ENCODE measurements around the gene CDH23.

DNA sequence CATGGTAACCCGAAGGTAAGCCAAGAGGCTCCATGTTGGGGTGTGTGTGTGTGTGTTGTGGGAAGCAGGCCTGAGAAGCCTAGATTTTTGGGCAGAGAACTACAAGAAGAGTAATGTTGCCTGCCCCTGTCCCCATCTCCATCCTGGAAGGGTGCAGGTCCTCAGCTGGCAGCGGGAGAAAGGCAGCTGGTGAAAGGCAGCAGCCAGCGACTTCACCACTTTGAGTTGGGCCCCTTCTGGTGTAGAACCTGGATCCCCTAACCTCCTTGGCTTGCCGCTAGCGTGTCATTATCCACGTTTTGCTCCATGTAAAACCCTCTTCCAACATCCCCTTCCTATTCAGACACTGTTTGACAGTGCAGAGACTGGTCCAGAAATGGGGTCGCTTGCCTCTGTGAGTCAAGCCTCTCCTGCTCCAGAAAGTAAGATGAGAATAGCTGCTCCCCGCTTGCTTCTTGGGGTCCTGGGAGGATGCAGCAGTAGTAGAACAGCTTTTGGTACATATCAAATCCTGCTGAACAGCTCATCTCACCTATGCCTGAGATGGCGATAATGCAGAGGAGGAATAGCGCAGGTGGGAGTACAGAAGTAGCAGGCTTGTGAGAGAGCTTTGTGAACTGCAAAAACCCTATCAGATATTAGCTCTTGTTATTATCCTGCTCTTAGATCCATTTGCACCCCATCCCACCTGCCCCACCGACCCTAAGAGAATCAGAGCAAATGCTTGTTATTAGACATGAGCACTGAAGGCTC, 22.1 kb upstream of the CDH23 start:
- TF ChIP-seq POLR2A (IDR thresholded peaks at IDR 0.05; ENCODE audit: low read length) (no peak), GATA1 (IDR thresholded peaks at IDR 0.05; ENCODE audit: low read depth, low read length) (no peak)

Data from erythroblast (primary cell).